Epithelial cell of umbilical artery (primary cell): ENCODE measurements around the gene NBEAL2. TPM values are rescaled to one million over a fixed set of nuclear protein-coding genes. Genes with fewer than 3 reads are reported as not detected.

Experiments used
- total RNA-seq: library from RNA; depleted of rRNA; stranded (reverse); fragments of >200 nt; gene quantifications from 2 replicates; pipeline ENCODE4 v1.2.3, GENCODE V29; 2014

NBEAL2 gene, protein sequence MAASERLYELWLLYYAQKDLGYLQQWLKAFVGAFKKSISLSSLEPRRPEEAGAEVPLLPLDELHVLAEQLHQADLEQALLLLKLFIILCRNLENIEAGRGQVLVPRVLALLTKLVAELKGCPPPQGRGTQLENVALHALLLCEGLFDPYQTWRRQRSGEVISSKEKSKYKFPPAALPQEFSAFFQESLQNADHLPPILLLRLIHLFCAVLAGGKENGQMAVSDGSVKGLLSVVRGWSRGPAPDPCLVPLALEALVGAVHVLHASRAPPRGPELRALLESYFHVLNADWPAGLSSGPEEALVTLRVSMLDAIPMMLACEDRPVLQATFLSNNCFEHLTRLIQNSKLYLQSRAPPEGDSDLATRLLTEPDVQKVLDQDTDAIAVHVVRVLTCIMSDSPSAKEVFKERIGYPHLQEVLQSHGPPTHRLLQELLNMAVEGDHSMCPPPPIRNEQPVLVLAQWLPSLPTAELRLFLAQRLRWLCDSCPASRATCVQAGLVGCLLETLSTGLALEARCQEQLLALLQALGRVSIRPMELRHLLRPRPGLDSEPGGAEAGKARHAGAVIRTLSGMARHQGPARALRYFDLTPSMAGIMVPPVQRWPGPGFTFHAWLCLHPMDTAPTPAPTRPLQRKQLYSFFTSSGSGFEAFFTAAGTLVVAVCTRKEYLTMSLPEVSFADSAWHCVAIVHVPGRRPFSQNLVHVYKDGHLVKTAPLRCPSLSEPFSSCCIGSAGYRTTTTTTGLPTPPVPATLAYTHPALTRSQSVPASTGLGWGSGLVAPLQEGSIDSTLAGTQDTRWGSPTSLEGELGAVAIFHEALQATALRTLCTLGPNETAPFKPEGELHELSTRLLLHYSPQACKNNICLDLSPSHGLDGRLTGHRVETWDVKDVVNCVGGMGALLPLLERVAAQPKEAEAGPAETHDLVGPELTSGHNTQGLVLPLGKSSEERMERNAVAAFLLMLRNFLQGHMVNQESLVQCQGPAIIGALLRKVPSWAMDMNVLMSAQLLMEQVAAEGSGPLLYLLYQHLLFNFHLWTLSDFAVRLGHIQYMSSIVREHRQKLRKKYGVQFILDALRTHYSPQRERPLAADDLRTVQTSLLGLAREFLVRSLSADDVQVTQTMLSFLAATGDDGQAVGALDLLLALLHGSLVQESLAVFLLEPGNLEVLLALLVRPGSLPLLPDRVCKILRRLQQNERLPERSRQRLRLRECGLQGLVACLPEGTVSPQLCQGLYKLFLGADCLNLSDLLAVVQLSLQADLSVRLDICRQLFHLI (N-terminal part only)
- total RNA-seq, result 30.2 and 33.1 TPM in 2 replicates

DNA sequence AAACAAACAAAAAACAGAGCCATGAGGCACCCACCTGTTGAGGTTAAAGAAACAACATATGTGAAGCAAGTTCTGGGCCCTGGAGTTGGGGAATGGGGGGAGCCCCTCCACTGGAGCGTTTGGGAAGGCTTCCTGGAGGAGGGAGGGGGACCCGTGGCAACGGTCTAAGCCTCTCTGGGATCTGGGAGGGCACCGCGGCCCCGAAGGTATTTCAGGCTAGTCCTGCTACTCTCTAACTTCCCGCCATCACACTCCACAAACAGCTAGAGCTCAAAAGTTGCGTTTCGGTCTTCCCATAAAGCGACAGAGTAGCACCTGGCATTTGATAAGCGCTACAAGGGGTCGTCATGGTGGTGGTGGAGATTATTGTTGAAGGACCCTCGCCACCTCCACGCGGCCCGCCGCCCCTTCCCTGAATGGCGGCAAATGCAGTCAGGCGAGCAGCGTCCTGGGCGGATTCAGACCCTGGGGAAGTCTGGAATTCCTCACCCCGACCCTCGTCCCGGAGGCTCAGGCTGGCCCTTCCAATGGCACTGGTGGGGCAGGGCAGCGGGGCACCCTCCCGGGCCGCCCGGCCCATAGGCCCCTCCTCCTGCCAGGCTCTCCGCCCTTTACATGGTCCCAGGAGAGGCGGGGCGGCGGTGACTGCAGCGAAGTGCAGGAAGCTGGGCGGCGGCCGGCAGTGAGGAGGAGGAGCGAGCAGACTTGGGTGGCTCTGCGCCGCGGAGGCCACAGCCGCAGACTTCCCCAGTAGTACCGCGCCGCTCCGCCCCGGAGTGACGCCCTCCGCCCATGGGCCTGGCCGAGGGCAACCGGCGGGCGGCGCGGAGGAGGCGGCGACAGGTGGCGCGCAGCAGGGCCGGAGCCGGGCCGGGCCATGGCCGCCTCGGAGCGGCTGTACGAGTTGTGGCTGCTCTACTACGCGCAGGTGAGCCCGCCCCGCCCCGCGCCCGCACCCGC, at the start of gene NBEAL2:
NBEAL2 (plus strand) TSS at position 682 of the 960 bp plus-strand sequence; CDS start at position 878, 196 bp downstream.

DNA sequence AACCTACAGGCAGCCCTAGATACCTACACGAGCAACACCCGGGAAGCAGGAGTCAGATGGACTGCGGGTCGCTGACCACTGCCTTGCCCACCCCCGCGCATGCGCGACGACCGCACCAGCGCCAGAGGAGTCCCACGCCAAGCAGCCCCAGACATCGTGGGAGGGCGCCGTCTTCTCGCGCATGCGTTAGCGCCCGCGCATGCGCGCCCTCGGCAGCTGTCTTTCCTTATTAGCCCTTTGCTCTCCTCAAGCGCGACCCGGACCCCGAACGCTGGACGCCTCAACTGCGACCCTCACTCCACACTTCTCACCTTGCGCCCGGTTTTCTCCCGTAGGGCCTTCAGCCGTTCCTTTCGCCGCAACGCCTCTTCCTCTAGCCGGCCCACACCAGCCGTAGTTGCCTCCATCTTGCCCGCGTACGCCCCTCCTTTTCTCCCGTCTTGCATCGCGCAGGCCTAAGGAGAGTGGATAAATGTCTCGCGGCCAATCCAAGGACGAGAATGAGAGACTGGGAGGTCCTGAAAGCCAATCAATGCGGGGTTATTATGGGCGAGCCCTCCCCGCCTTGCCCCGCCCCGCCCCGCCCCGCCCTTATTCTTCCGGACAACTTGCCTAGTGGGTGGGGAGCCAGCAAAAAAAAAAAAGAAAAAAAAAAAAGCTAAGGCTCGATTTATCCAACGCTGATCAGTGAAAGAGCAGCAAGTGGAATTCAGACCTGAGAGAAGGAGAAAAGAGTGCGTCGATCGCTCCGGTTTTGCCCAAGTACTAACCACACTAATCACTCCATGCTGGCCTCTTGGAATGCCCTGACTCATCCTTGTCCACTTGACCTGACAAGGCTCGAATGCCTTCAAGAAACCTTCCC, 2.9 kb upstream of the NBEAL2 start, which contains the start of gene CCDC12:
CCDC12 (minus strand) TSS at position 420 of the 865 bp plus-strand sequence; CDS start at position 407, 13 bp downstream.

Other genes with a start within 250 kb of the NBEAL2 start
- gene MYL3, start 116.2 kb upstream of the NBEAL2 start, total RNA-seq, result not detected in 2 replicates
- gene PTH1R, start 101.9 kb upstream of the NBEAL2 start, total RNA-seq, result 0.97 and 1.5 TPM in 2 replicates
- gene CCDC12, start 2.9 kb upstream of the NBEAL2 start, total RNA-seq, result 44.5 and 48.8 TPM in 2 replicates
- gene SETD2, start 184.4 kb downstream of the NBEAL2 start, total RNA-seq, result 20.5 and 29.0 TPM in 2 replicates